HG03175 (cell line): ENCODE data around the gene SERP2.

Experiments
- ATAC-seq: cut with Tn5 transposase; IDR thresholded peaks from one replicate; pipeline ENCODE4 v1.9.1; 2021; ENCODE audit warnings: mild to moderate bottlenecking, moderate library complexity; ENCODE audit not compliant: unreplicated experiment

Gene SERP2

DNA sequence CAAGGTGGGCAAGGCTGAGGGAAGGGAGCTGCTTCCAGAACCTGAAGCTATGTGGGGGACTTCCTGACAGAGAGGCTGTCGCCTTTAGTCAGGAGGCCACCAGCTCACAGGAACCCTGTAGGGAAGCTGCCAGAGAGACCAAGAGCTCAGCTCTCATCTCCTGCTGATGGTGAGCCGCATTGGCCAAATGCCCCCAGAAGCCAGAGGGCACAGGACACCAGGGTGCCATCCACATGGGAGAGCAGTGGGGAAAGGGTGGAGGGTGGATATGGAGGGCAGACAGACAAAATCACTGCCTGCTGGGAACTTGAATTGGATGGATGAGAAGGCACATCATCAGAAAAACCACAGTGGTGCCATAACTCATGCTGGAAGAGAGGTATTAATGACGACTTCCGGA, 36.0 kb downstream of the SERP2 start:
- ATAC-seq = no peak

DNA sequence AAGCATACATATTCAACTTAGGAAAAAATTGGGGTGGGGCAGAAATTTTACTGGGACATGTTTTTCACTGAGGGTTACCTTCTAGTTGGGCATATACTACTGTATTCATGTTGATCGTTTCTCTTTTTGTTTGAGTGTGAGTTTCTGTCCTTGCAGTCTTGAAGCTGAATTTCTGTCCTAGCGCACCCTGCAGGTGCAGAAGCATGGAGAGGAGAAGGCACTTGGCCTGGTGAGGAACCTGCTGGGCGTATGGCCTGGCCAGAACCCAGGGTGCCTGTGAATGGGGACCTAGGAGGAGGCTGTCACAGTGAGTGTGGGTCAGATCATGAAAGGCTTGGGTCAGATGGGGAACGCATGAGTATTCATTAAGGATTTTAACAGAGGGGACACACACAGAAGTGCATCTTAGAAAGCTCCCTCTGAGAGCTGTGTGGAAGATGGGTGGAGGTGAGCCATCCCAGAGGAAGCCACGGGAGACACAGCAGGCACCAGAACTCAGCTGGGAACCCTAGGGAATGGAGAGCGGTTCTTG, 36.8 kb downstream of the SERP2 start:
- no peak for ATAC-seq

DNA sequence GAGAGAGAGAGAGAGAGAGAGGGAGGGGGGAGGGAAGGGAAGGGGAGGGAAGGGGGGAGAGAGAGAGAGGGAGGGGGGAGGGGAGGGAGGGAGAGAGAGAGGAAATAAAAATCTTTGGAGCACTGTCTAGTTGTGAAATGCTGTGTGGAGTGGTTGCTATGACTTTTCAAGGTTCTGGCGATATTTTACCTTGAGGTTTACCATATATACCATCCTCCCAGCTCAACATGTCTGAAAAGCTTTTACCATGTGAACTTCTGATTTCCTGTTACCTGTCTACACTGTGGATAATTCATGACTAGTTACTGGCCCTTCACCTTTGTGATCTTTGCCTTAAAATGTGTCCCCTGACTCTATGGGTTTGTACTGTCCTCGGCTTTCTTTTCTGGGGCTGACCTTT, 38.2 kb downstream of the SERP2 start:
- ATAC-seq = no peak

DNA sequence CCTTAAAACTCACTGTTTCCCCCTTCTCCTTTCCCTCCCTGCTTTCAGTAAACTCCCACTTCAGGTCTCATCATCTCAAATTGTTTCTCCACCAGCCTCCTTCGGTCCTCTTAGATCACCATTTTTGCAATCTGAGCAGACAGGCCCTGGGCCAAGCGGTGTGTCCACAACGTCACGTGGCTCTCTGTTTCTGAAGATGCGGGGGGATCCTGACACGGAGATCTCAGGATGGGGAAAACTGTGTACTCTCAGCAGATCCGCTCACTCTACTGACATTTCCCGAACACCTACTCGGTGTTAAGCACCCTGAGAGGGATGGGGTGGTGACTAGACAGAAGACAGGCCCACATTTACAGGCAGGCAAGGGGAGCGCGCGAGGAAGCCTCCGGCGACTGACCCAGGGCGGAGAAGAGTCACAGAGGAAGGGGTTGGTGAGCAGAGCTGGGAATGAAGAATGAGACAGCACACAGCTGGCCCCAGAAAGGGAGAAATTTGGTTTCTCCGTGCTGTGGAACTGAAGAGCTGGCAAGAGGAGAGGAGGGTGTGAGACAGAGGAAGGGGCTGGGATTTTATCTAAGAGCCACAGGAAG, 38.8 kb downstream of the SERP2 start:
- no peak for ATAC-seq

DNA sequence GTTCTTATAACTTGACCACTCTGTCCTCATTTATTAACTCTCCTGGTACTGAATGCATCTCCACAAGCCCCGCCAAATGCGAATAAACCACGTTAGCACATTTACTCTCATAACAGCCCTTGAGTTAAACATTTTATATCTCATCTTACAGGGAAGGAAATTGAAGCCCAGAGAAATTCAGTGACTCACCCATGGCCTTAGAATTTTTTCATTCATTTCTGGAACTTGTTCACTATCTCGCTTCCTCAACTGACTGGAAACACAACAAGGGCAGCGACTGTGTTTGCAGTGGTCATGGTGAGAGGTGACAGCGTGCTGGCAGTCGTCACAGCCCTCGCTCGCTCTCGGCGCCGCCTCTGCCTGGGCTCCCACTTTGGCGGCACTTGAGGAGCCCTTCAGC, 39.5 kb downstream of the SERP2 start:
- ATAC-seq = no peak

DNA sequence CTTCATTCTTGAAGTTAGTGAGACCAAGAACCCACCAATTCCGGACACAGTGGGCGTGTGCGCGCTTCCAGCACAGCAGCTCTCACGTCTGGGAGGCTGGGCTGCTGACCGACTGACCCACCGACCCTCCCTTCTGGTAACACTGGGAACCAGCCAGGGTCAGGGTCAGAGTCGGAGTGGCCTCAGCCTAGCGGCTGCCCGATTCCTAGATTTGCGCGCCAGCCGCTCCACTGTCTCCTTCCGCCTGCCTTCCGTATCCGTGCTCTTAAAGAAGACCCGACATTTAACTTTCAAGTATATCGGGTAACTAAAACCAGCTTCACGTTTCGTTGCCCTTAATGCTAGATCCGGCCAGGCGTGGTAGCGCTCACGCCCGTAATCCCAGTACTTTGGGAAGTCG, 41.1 kb downstream of the SERP2 start:
- ATAC-seq = no peak

DNA sequence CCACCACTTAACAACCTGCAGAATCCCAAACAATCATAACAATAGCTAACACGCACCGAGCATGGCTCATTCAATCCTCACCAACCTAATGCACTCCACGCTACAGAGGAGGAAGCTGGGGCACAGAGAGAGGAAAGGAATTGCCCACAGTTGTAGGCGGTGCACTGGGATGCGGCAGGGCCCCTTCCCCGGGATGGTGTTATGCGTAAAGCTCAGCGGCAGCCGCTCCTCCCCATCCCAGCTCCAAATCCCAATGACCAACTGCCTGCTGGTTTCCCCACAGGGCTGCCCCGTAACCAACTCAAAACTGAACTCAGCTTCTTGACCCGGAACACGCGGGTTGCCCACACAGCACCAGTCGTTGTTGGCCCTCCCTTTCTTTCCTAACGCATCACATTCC, 42.2 kb downstream of the SERP2 start:
- ATAC-seq = no peak

DNA sequence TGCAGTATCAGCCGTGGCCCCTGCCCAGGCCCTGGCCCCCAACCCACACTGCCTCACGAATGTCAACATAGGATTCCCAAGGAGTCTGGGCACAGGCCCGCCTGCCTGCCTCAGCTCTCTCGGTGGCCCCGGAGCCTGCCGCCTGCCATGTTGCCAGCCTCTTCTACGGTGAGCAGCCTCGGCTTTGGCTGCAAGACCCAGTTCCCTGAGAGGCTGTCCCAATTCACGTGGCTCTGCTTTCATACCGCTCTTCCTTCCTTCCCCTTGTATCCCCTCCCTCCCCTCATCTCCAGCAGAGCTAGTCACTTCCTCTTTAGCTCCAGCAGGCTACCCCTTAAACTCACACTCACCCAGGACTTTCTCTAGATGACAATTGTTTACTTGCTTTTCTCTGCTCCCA, 42.7 kb downstream of the SERP2 start:
- ATAC-seq = no peak

DNA sequence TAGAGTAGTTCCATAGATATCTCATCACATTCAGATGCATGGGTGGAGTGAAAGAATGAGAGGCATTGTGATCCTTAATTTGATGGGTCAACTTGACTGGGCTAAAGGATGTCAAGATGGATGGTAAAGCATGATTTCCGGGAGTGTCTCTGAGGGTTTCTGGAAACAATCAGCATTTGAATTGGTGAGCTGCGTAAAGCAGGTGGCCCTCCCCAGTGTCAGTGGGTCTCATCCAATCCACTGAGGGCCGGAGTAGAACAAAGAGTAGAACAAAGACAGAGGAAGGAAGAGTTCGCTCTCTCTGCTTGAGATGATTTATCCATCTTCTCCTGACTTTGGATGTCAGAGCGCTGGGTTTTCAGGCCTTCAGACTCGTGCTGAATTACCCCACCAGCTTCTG, 43.1 kb downstream of the SERP2 start:
- no peak for ATAC-seq

DNA sequence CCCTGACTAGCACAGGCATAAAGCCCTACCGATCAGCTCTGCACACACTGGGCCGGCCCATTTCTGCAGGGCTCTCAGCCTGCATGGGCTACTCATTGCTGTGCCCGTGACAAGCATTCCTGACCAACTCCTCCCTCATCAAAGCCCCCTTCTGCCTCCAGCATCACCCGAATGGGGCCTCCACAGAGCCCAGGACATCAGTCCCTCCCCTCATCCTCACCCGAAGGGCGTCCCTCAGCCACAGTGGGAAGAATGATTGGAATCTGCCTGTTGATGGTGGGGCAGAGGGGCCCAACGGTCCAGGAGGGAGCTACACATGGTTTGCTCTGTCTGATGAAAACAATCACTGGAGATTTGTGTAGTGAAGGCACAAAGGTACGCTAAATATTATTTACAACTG, 43.8 kb downstream of the SERP2 start:
- no peak for ATAC-seq

DNA sequence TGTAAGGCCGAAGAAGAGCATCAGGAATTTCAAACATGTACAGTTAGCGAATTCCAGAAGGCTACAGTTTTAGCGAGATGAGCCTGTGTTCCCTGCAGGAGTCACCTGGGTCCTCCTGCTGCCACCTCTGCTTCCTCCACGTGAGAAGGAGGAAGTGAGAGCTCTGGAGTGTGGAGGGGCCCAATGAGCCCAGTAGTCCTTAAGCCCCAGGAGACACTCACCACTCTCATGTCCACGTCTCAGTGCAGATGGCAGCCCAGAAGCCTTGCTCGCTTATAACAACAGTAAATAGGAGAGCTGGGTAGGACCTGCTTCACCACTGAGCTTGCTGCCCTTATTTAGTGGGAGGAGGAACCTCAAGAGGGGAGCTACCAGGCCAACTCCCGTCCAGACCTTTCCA, 44.3 kb downstream of the SERP2 start:
- no peak for ATAC-seq

DNA sequence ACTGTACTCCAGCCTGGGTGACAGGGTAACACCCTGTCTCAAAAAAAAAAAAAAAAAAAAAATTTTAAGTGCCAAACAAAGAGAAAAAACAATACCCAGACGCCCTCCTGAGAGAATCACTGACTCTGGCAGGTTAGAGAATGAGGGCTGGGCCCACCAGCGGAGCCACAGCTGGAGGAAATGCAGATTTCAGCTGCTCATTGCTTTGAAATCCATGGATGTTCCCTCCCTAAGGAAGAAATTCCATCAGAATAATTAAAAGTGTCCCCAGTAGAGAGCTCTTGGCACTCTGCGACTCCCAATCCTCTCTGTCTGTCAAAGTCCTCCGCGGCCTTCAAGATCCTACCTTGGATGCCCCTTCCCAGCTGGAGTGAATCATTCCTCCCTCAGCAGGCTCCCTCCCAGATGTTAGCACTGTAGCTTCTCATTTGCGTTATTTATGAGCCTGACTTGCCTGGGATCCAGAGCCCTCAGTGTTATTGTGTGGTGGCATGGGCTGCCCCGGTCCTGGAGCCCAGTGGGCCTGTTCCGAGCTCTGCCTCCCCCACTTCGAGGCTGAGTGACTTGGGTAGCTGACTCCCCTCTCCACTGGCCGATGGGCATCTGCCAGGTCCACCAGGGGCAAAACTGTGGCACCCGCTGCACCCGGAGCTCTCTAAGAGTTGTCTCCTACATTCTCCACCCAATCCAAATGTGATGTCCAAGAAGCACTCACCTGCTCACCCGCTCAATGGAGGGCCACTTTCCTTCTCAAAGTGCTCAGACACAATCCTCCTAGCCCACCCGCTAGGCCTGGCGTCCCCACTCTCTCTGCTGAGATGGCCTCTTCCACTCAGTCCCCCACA, 47.0 kb downstream of the SERP2 start:
- ATAC-seq = no peak

DNA sequence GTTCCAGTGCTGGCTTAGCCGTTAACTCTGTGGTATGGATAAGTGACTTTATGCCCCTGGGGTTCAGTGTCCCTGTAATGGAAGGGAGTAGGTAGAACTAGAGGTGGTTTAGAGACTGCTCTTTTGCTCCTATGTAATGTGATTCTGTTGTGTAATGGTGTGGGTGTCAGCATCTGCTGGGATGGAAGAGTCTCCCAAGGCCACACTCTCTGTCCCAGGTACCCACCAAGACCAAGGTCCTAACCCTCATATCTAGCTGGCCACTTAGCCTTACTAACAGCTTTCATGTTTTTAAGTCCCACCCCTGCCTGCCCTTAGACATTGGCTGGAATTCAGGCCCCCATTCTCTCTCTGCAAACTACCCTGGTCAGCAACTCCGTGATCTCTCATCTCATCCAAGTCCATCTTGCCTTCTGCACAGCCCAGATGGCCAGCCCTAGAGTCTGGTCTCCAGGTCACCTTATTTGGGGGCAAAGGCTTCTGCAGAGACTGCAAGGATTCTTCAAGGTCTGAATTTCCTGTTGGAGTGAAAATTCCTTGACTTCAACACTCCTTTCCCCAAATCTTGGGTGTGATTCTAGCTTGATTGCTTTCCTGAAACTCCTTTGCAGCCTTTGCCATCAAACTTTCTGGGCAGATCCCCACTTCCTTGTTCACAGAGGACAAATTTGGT, 48.4 kb downstream of the SERP2 start:
- no peak for ATAC-seq

DNA sequence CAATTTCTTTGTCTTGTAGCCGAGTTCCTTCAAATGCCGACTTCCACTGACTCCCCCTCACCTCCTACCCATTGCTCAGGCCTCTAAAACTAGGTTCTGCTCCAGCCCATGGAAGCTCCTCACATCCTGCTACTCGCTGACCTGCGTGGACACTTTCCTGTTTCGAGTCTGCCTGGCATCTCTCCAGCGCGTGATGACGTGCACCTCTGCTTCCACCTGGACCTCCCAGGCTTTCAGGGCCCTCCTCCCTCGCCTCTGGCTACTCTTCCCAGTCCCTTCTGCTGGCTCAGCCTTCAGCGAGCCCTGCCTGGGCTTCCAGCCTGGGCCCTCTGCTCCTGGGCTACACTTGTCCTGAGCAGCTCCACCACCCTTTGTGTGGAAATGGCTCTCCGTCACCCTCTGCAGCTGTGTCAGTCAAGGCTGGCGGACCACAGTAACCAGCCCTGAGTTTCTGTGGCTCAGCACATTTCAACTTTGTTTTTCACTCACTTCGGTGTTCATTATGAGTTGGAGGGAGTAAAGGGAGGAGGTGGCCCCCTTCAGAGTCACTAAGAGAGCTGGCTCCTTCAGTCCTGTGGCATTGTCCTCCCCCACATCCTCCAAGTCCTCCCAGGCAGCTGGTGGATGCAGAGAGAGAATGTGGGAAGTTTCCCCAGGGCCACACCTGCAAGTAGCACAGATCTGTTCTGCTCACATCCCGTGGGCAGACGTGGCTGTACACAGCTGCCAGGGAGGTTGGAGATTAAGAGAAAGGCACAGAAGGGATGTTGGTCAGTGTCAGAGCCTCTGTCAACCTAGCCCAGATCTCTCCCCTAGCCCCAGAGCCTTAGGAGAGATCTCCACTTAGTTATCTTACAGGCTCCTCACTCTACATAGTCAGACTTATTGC, 49.4 kb downstream of the SERP2 start:
- no peak for ATAC-seq

DNA sequence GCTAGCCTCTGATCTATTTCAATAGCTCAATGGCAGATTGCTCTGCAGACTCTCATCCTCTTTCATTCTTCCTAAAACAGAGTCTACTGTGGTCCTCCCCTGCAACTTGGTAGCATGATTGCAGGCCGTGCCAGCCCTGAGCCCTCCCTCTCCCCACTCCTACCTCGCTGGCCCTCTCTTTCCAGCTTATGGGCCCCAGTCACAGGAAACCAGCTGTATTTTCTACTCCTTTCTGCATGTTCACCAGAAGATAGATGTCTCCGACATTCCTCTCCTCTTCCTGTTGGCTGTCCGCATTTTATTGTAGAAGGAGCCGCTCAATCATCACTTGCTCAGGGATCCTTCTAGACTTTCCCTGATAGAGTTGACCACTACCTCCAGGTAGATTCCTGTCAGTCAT, 50.2 kb downstream of the SERP2 start:
- ATAC-seq = no peak

DNA sequence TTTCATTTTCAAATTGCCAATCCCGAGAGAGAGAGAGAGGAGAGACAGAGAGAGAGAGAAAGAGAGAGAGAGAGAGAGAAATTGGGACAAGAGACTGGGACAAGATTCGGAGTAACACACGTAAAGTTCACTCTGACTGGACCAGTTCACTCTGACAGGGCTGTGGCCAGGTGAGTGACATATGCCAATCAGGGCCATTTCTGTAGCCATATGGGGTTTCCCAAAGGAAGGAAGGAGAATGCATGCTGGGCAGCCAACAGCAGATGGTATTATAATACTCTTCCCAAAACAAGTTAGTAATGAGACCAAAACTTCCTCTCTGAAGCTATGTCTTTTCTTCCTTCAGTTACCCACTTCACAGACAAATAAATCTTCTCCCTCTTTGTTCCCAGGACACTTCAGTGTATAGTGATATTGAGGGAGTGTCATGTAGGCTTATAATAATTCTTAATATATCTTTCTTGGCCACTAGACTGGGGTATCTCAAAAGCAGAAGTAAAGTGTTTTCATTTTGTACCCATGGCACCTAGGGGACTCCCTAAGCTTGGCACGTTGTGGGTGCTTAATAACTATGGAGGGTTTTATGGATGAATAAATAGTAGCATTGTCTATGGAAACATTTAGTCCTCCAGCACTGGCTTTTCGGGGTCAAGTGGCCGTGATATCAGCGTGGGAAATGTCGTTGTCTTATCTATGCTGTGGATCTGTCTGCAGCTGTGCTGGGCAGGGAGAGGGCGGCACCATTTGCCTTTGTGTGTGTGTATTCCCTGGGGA, 51.6 kb downstream of the SERP2 start:
- no peak for ATAC-seq

DNA sequence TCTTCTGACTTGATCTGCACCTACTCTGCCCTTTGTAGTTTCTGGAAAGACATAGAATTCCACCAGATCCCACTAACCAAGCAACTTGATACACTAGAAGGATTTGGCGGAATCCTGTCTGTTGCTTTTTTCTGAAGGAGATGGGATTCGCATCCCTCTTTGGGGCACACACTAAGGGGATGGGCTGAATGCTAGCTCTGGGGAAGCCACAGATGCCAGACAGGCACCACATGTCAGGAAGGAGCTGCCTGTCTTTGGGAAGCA, 52.1 kb downstream of the SERP2 start:
- ATAC-seq = no peak

DNA sequence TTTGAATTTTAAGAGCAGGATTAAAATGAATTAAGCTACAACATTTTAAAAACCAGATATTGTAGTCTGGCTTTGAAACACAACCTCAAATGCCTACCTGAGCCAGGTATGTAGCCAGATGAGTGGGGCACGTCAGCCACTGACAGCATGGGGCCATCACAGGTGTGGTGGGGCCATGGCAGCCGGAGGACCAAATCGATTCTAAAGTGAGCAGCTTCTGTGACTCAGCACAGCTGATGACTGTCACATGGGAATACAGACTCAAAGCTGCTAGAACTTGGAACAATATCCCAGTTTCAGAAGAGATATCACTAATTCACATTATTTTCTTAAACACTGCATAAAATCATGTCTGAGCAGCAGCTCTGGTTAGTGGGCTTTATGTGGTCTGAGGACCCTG, 52.8 kb downstream of the SERP2 start:
- ATAC-seq = no peak

DNA sequence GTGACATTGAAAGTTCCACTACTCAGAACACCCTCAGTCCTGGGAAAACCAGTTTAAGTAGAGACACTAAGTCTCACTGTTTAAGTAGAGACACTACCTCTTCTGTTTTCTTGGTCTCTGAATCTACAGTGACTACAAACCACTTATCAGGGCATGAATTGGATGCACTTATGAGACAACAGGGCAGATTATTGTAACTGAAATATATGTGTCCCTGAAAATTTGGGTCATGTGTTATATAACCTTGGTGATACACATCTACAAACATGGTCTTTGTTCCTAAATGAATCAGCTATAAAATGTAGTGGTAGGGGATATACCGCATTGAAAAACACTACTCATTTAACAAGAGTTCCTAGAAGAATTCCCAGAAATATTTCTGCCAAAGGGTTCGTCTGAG, 55.7 kb downstream of the SERP2 start:
- ATAC-seq = no peak

DNA sequence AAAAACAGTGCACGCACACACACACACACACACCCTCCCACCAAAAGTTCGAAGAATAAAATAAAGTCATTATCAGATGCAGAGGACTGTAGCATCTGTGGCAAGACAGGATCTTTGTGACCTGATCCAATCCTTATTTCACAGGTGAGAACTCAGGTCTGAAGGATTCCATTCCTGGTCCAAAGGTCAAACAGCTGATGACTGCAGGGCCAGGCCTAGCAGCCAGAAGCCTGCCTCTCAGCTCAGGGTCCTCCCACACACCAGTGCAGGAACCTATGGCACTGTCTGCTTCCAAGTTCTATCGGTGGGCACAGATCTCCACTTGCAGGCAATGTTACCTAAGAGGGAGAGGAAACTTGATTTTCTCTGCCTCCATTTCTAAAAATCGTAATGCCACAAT, 57.5 kb downstream of the SERP2 start:
- no peak for ATAC-seq

DNA sequence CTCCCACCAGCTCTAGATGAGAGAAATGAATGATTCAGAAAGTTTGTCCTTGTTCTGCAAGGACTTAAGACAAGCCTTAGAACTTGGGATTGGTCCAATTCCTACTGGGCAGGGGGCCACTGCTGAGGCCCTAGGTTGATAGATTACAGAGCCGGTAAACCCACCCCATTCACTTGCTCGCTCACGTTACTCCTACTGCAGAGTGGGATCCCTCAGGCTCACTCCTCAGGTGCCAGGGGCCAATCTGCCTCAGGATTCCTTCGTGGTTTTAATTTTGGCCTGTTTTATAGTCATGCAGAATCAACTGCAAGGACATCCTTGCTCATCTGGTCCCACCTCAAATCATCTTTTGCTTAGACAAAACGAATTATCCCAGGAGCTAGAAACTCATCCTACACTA, 59.0 kb downstream of the SERP2 start:
- no peak for ATAC-seq
